ENCODE results near the gene TAS2R20.

DNA sequence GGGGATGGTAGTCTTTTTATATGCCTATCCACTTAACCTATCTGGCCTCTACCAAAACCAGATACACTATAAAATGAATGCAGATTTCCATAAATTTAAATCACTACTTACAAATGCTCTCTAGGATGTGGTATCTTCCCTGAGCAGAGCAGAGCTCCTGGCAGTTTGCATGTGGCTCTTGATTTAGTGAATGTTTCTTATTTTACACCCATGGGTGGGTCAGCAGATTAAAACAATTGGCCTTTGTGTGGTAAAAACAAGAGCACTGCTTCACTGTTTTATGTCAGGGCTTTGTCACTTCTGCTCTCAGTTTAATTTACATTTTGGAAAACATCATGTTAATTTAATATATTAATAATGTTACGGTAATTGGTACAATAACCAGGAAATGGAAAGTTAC, 18.8 kb upstream of the TAS2R20 start:
- TF ChIP-seq, protein P1, sequence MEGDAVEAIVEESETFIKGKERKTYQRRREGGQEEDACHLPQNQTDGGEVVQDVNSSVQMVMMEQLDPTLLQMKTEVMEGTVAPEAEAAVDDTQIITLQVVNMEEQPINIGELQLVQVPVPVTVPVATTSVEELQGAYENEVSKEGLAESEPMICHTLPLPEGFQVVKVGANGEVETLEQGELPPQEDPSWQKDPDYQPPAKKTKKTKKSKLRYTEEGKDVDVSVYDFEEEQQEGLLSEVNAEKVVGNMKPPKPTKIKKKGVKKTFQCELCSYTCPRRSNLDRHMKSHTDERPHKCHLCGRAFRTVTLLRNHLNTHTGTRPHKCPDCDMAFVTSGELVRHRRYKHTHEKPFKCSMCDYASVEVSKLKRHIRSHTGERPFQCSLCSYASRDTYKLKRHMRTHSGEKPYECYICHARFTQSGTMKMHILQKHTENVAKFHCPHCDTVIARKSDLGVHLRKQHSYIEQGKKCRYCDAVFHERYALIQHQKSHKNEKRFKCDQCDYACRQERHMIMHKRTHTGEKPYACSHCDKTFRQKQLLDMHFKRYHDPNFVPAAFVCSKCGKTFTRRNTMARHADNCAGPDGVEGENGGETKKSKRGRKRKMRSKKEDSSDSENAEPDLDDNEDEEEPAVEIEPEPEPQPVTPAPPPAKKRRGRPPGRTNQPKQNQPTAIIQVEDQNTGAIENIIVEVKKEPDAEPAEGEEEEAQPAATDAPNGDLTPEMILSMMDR (IDR thresholded peaks at IDR 0.05), result no peak
- no peak for TF ChIP-seq POLR2A (IDR thresholded peaks at IDR 0.05)

All from heart left ventricle (tissue), 13 donors.